GM12801 (cell line): ENCODE data around the gene APEX2.

ENCODE experiments used
- TF ChIP-seq, protein P1 (sequence below): IDR thresholded peaks from one replicate; pipeline ENCODE4 v1.5.1; 2011; ENCODE audit warnings: control low read depth; ENCODE audit not compliant: insufficient read length; ENCODE audit errors: extremely low read depth

The APEX2 gene

DNA sequence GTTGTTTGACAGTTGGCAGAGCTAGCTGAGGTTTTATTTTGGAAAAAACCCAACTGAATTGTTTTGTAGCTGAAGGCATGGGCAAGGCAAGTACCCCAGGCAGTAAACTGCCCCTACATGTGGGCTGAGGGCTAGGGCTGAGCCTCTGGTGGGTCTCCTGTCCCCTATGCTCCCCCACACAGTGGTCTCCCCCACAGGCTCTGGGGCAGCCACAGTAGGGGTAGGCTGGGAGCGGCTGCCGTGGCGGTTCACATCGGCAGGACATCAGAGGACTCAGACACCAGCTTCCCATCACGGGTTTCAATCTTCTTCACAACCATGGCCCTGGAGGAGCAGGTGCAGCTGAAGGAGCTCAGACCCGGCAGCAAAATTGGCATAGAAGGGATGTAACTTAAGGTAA, 41.4 kb downstream of the APEX2 start:
- TF ChIP-seq, protein P1, sequence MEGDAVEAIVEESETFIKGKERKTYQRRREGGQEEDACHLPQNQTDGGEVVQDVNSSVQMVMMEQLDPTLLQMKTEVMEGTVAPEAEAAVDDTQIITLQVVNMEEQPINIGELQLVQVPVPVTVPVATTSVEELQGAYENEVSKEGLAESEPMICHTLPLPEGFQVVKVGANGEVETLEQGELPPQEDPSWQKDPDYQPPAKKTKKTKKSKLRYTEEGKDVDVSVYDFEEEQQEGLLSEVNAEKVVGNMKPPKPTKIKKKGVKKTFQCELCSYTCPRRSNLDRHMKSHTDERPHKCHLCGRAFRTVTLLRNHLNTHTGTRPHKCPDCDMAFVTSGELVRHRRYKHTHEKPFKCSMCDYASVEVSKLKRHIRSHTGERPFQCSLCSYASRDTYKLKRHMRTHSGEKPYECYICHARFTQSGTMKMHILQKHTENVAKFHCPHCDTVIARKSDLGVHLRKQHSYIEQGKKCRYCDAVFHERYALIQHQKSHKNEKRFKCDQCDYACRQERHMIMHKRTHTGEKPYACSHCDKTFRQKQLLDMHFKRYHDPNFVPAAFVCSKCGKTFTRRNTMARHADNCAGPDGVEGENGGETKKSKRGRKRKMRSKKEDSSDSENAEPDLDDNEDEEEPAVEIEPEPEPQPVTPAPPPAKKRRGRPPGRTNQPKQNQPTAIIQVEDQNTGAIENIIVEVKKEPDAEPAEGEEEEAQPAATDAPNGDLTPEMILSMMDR: no peak

DNA sequence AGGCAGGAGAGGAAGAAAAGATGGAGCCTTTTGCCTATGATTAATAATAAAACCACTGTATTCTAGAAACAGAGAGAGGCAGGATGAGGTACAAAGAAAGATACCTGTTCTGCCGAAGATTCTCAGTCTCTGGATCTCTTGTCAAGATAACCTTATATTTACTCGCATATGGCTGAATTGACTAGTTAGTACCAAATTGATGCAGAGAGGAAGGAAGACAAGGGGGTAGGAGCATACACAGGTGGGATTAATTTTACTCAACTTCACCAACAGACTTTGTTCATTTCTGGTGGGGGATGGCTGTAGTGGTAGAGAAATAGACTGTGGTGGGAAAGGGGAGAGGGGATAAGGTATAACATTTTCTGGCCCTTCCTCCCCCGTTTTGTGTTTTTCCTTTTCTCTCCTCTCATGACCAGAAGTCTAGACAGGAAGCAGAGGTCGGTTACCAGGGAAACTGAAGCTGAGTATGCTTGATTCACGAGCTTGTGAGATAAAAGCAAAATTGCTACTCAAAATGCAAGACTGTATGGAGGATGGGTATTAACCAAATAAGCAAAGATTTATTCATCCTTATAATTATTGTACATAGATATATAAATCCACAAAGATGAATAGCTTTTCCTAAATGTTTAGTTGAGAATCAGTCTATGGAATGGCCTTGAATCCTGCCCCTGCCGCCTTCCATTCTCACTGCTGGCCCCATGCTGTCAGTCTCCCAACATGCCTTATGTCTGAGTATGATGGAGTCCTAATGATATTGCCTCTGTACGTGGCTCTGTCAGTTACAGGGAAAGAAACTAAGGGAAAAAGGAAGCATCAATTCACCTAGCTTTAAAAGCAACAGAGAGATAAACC, 56.9 kb downstream of the APEX2 start:
- TF ChIP-seq, protein P1: no peak

DNA sequence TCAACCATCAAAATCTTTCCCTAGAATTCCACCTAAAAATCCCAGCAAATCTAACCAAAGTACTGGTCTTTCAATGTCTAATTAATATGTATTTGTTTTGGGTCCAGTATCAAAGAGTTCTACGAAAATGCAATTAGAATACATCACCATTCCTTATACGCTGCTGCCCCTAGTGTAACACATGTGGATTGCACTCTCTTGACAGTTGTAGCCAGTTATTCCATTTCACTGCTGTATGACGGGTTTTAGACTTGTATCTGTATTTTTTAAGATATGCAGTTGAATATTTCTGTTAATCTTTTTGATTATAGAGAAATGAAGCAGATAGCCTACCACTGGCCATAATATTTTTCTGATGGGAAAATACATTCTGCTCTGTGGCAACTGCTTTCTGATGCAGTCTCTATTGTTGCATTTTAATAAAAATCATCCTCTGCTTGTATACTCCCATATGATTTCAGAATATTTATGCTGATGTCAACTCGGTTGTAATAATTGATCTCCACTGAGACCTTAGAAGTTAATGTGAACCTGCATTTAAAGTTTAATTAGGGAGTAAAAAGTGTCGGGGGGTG, 57.6 kb downstream of the APEX2 start:
- TF ChIP-seq, protein P1: no peak
